PC-3 (cell line): ENCODE data around the gene RAI14.

ENCODE experiments used
- CTCF ChIP-seq: fragments of 300-600 bp; sonication (generic); conservative IDR thresholded peaks from 2 replicates; pipeline ENCODE4 v1.5.1; 2017; ENCODE audit warnings: antibody characterized with exemption, low read depth, mild to moderate bottlenecking, low read length
- EZH2 ChIP-seq: fragments of 300-600 bp; sonication (generic); IDR thresholded peaks from one replicate; pipeline ENCODE4 v1.6.1; 2017; ENCODE audit warnings: antibody characterized with exemption, mild to moderate bottlenecking, low read length; ENCODE audit not compliant: unreplicated experiment
- EZH2phosphoT487 ChIP-seq: fragments of 300-600 bp; sonication (generic); IDR thresholded peaks from 2 replicates; pipeline ENCODE4 v1.6.1; 2018; ENCODE audit warnings: mild to moderate bottlenecking, antibody characterized with exemption, low read length, borderline replicate concordance

DNA sequence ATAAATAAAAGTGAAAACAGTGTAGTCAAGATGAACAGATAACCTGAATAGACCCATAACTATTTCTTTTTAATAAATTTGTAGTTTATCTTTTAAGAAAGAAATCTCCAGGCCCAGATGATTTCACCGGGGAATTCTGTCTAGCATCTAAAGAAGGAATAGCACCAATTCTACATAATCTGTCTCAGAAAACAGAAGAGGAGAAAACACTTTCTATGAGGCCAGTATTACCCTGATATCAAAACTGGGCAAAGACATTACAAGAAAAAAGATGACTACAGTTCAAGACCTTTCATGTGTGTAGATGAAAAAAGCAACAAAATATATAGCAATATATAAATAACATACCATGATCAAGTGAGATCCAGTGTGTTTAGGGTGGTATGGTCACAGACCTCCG, 214.3 kb downstream of the RAI14 start:
- no peak for TF ChIP-seq CTCF
- no peak for TF ChIP-seq EZH2
- no peak for TF ChIP-seq EZH2phosphoT487
